ENCODE data around the gene PTGDR2. TPM values are rescaled to one million over a fixed set of nuclear protein-coding genes. Genes with fewer than 3 reads are reported as not detected.
A peak's percentile ranks its signal among the peaks of the same experiment; 100 is the strongest.

The PTGDR2 gene
- total and polyA plus RNA-seq, 8 donors = 0.09 to 5.7 (median 0.43) TPM

GRCh38 chr11:60899977-60900376 is 44.2 kb upstream of the PTGDR2 start:
- H3K9me3 ChIP-seq = no peaks in the 10 kb centered on the region
- H3K36me3 ChIP-seq = peaks cover 21 to 81% (median 60%) of the 10 kb centered on the region in 3 donors
- H3K4me1 ChIP-seq = peaks cover 0 to 11% (median 9%) of the 10 kb centered on the region in 3 donors
- no peak for FAIRE-seq
- intact Hi-C loops (cut with DNase I) = loop anchor here (5.0 to 10.0 kb wide), 3 partner anchors 55 to 68 kb away; partner anchors contain the start of gene CCDC86 (in 1 of the 3)
- no peaks in the 10 kb centered on the region for H3K27me3 ChIP-seq
- ATAC-seq = no peak
- DNase-seq = no peak
- TF ChIP-seq CTCF (IDR thresholded peaks at IDR 0.05) = no peak
- H3K4me3 ChIP-seq = no peak overlapping the region
- WGBS, 2 donors = 71 to 77% methylated on average over 4 of the region's 4 CpGs
- no peak overlapping the region for H3K27ac ChIP-seq

- FAIRE-seq = no peak
- Histone ChIP-seq H3K27ac (no peak overlapping the region), H3K4me3 (no peak overlapping the region), H3K9me3 (no peaks in the 10 kb centered on the region), H3K4me1 (peaks cover 0 to 6% (median 2%) of the 10 kb centered on the region in 3 donors), H3K36me3 (peaks cover 21 to 88% (median 60%) of the 10 kb centered on the region in 3 donors), H3K27me3 (no peaks in the 10 kb centered on the region)
- peak; percentile 61 to 90 (median 86) for ATAC-seq
- 54 to 55% methylated on average over 12 of the region's 12 CpGs for WGBS, 2 donors
- intact Hi-C loops (cut with DNase I) = loop anchor here (5.0 to 10.0 kb wide), 3 partner anchors 54 to 67 kb away; partner anchors contain the start of gene CCDC86 (in 1 of the 3)
- DNase-seq = peak in 2 of 6 donors; percentile 22 to 54
- TF ChIP-seq CTCF (IDR thresholded peaks at IDR 0.05) = peak; percentile 76 to 89 (median 88)
Measured at GRCh38 chr11:60899046-60899936, 43.5 kb upstream of the PTGDR2 start.

- DNase-seq = no peak
- Histone ChIP-seq H3K27ac (no peak overlapping the region), H3K9me3 (no peaks in the 10 kb centered on the region), H3K4me3 (no peak overlapping the region), H3K27me3 (no peaks in the 10 kb centered on the region), H3K36me3 (peaks cover 21 to 97% (median 61%) of the 10 kb centered on the region in 3 donors), H3K4me1 (no peaks in the 10 kb centered on the region)
- no peak for FAIRE-seq
- TF ChIP-seq CTCF (IDR thresholded peaks at IDR 0.05) = no peak
- intact Hi-C loops (cut with DNase I) = loop anchor here (5.0 to 10.0 kb wide), 3 partner anchors 53 to 65 kb away; partner anchors contain the start of gene CCDC86 (in 1 of the 3)
- ATAC-seq = no peak
- 92 to 97% methylated on average over 4 of the region's 4 CpGs for WGBS, 2 donors
Measured at GRCh38 chr11:60897496-60897895, 41.7 kb upstream of the PTGDR2 start.

GRCh38 chr11:60895687-60896086 is 39.9 kb upstream of the PTGDR2 start:
- H3K27me3 ChIP-seq = no peaks in the 10 kb centered on the region
- no peaks in the 10 kb centered on the region for H3K9me3 ChIP-seq
- H3K36me3 ChIP-seq = peaks cover 11 to 84% (median 46%) of the 10 kb centered on the region in 3 donors
- TF ChIP-seq CTCF (IDR thresholded peaks at IDR 0.05) = no peak
- FAIRE-seq (no peak), DNase-seq (no peak), ATAC-seq (no peak)
- 90% methylated on average over 5 of the region's 5 CpGs for WGBS, 2 donors
- no peak overlapping the region for H3K27ac ChIP-seq
- H3K4me1 ChIP-seq = no peaks in the 10 kb centered on the region
- H3K4me3 ChIP-seq = no peak overlapping the region
- intact Hi-C loops (cut with DNase I) = loop anchor here (5.0 to 10.0 kb wide), 3 partner anchors 51 to 63 kb away; partner anchors contain the start of gene CCDC86 (in 1 of the 3)
